GM13976 (cell line): ENCODE results near the gene CDK14.

Source experiments
- DNase-seq: peaks from one replicate; pipeline ENCODE4 v3.0.0; 2012; ENCODE audit warnings: low spot score
- CTCF ChIP-seq: IDR thresholded peaks from 2 replicates; pipeline ENCODE4 v1.5.1; 2012; ENCODE audit warnings: borderline replicate concordance, mild to moderate bottlenecking; ENCODE audit not compliant: insufficient read depth; ENCODE audit errors: extremely low read depth, missing control alignments, control extremely low read depth
- in situ Hi-C: fragments of 300-500 bp; cut with MboI; formaldehyde crosslinking; loops from one replicate; pipeline ENCODE4 v1.12.0; 2022; ENCODE audit warnings: low sequenced_read_pairs, mixed read lengths, inconsistent platforms; ENCODE audit not compliant: unreplicated experiment

The CDK14 gene

GRCh38 chr7:90891529-90891928 lies 295.4 kb downstream of the CDK14 start:
- DNase-seq: no peak
- in situ Hi-C loops: no loop called here
- no peak for TF ChIP-seq CTCF

GRCh38 chr7:90892213-90892612 lies 296.1 kb downstream of the CDK14 start:
- in situ Hi-C loops: no loop called here
- no peak for TF ChIP-seq CTCF
- DNase-seq: peak; percentile 32

GRCh38 chr7:90894122-90894521 lies 298.0 kb downstream of the CDK14 start:
- DNase-seq: no peak
- no peak for TF ChIP-seq CTCF
- in situ Hi-C loops: no loop called here

GRCh38 chr7:90896458-90896857 lies 300.3 kb downstream of the CDK14 start:
- no peak for TF ChIP-seq CTCF
- in situ Hi-C loops: no loop called here
- DNase-seq: no peak

- TF ChIP-seq CTCF: no peak
- DNase-seq: no peak
- in situ Hi-C loops: no loop called here
Measured at GRCh38 chr7:90897961-90898469, 301.9 kb downstream of the CDK14 start.

- in situ Hi-C loops: no loop called here
- no peak for TF ChIP-seq CTCF
- no peak for DNase-seq
Measured at GRCh38 chr7:90900628-90901356, 304.7 kb downstream of the CDK14 start.

- DNase-seq: no peak
- TF ChIP-seq CTCF: no peak
- in situ Hi-C loops: no loop called here
Measured at GRCh38 chr7:90903841-90904240, 307.7 kb downstream of the CDK14 start.
